AG04450 (cell line): ENCODE measurements around the gene STARD13. TPM values are rescaled to one million over a fixed set of nuclear protein-coding genes. Genes with fewer than 3 reads are reported as not detected.

Experiments used
- CTCF ChIA-PET: fragments of 300-600, 350-600 bp; formaldehyde crosslinking; extraction: SDS; loops from one replicate; lab custom pipeline; 2022; ENCODE audit warnings: antibody characterized with exemption, inconsistent platforms; lab: Charles Lee
- POLR2A ChIA-PET: fragments of 350-600 bp; formaldehyde crosslinking; extraction: SDS; loops from one replicate; lab custom pipeline; 2021; ENCODE audit warnings: antibody characterized with exemption, inconsistent platforms; lab: Yijun Ruan, JAX
- DNase-seq: peaks from one replicate; pipeline ENCODE4 v3.0.0-alpha.2; 2011; ENCODE audit warnings: low read depth, low spot score
- H3K27ac ChIP-seq: one replicate; pipeline ENCODE4 v1.5.1; 2012; ENCODE audit warnings: low read depth, low read length, control low read depth
- H3K27me3 ChIP-seq: one replicate; pipeline ENCODE4 v1.6.0; 2012; ENCODE audit warnings: low read length; ENCODE audit not compliant: control insufficient read depth, insufficient read depth
- H3K4me3 ChIP-seq: 2 replicates; pipeline ENCODE4 v1.5.1; 2011; ENCODE audit warnings: mild to moderate bottlenecking, low read depth, low read length, control low read depth
- H3K9me3 ChIP-seq: 2 replicates; pipeline ENCODE4 v1.5.1; 2012; ENCODE audit warnings: low read length; ENCODE audit not compliant: control insufficient read depth, insufficient read depth
- polyA plus RNA-seq: library from polyadenylated mRNA; depleted of rRNA; stranded (reverse); fragments of >200 nt; gene quantifications from 2 replicates; pipeline ENCODE4 v1.2.3, GENCODE V29; 2011
- TF ChIP-seq, protein P1 (sequence below): IDR thresholded peaks from 2 replicates; pipeline ENCODE4 v1.5.1; 2011; ENCODE audit warnings: low read depth, low read length, control low read depth, inconsistent platforms

STARD13 gene
- polyA plus RNA-seq, 1 experiment, result 27.7 TPM

- peak overlapping the region; percentile 76 for H3K4me3 ChIP-seq
- no peaks in the 10 kb centered on the region for H3K27me3 ChIP-seq
- ChIA-PET CTCF (interaction anchor here (0.6 to 0.9 kb wide), 2 partner anchors 57 to 97 kb away, joined by 3 to 8 read pairs; no protein-coding TSS in a partner anchor), POLR2A (interaction anchor here (0.6 kb wide), 1 partner anchor 66 kb away, joined by 3 read pairs; no protein-coding TSS in a partner anchor)
- H3K9me3 ChIP-seq, result no peaks in the 10 kb centered on the region
- no peak overlapping the region for H3K27ac ChIP-seq
- no peak for DNase-seq
- TF ChIP-seq, protein P1, sequence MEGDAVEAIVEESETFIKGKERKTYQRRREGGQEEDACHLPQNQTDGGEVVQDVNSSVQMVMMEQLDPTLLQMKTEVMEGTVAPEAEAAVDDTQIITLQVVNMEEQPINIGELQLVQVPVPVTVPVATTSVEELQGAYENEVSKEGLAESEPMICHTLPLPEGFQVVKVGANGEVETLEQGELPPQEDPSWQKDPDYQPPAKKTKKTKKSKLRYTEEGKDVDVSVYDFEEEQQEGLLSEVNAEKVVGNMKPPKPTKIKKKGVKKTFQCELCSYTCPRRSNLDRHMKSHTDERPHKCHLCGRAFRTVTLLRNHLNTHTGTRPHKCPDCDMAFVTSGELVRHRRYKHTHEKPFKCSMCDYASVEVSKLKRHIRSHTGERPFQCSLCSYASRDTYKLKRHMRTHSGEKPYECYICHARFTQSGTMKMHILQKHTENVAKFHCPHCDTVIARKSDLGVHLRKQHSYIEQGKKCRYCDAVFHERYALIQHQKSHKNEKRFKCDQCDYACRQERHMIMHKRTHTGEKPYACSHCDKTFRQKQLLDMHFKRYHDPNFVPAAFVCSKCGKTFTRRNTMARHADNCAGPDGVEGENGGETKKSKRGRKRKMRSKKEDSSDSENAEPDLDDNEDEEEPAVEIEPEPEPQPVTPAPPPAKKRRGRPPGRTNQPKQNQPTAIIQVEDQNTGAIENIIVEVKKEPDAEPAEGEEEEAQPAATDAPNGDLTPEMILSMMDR, result no peak
Measured at GRCh38 chr13:33283195-33283911, 2.2 kb downstream of the STARD13 start.

- no peaks in the 10 kb centered on the region for H3K27me3 ChIP-seq
- H3K4me3 ChIP-seq, result peak overlapping the region; percentile 17; the same call in 1 of the 2 replicates
- DNase-seq, result no peak
- CTCF ChIA-PET, result interaction anchor here (0.9 kb wide), 1 partner anchor 56 kb away, joined by 3 read pairs; no protein-coding TSS in a partner anchor
- POLR2A ChIA-PET, result no interaction called here
- TF ChIP-seq, protein P1, result no peak
- peak overlapping the region; percentile 62 for H3K27ac ChIP-seq
- H3K9me3 ChIP-seq, result no peaks in the 10 kb centered on the region
Measured at GRCh38 chr13:33281951-33282595, 3.5 kb downstream of the STARD13 start.

DNA sequence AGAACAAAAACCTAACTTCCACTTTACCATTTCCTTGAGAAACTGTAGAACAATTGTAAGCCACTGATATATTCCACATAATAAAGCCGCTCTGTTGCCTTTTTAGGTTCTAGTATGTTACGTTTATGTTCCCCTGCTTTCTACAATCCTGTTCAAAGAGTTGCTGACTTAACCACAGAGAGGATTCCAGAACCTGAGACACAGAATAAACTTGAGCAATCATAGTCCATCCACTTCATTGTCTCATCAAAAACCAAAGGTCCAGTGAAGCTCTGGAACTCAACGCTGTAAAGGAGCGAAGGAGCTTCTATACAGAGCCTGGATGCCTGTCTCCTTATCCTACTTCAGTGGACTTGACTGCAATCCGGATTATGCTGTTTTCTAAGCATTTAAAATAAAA lies 4.6 kb downstream of the STARD13 start:
- CTCF ChIA-PET, result interaction anchor here (0.6 to 1.3 kb wide), 2 partner anchors 51 to 148 kb away, joined by 3 read pairs; no protein-coding TSS in a partner anchor
- POLR2A ChIA-PET, result interaction anchor here (1.0 kb wide), 1 partner anchor 15 kb away, joined by 3 read pairs; no protein-coding TSS in a partner anchor

DNA sequence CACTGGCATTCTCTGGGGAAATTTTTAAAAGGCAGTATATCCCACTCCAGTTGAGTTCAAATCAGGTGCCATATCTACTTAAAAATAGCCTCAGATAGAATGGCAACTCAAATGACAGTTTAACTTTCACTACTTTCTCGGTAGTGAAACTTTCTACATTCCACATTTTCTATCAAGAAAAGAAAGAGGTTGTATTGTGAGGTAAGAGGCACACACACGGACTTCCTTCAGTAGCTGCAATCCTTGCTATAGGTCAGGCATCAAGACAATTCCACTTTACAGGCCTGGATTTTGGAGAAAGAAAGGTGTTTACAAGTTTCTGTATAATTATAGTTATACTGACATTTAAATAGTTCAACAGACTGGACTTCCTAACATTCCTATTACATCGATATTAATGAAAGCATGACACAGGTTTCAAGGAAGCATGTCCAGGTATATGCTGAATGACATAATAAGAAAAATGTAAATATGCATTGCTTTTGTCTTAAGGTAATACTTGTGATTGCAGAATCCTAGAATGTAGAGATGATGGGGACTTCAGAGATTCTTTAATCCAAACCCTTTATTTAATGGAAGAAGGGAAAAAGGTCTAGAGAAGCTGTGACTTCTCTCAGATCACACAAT lies 5.2 kb downstream of the STARD13 start:
- Histone ChIP-seq H3K27me3 (no peaks in the 10 kb centered on the region), H3K9me3 (no peaks in the 10 kb centered on the region), H3K27ac (no peak overlapping the region), H3K4me3 (no peak overlapping the region)
- no peak for DNase-seq
- TF ChIP-seq, protein P1, result no peak
- ChIA-PET CTCF (interaction anchor here (0.6 to 1.3 kb wide), 2 partner anchors 50 to 147 kb away, joined by 3 read pairs; no protein-coding TSS in a partner anchor), POLR2A (interaction anchor here (1.0 kb wide), 1 partner anchor 15 kb away, joined by 3 read pairs; no protein-coding TSS in a partner anchor)

More for the DNA sequence above, 4.6 kb downstream of the STARD13 start:
- TF ChIP-seq, protein P1, result no peak
- no peak overlapping the region for H3K27ac ChIP-seq
- no peaks in the 10 kb centered on the region for H3K27me3 ChIP-seq
- no peak overlapping the region for H3K4me3 ChIP-seq
- H3K9me3 ChIP-seq, result no peaks in the 10 kb centered on the region
- DNase-seq, result no peak
